HEK293T (cell line): ENCODE measurements around the gene GMDS.

Source experiments
- CTCF ChIA-PET: fragments of 350-600 bp; formaldehyde crosslinking; extraction: SDS; loops from one replicate; lab custom pipeline; 2021; ENCODE audit warnings: antibody characterized with exemption, inconsistent platforms; lab: Yijun Ruan, JAX
- POLR2A ChIA-PET: fragments of 350-600 bp; formaldehyde crosslinking; extraction: SDS; loops from one replicate; lab custom pipeline; 2020; ENCODE audit warnings: antibody characterized with exemption, inconsistent platforms; lab: Yijun Ruan, JAX
- DNase-seq: peaks from one replicate; pipeline ENCODE4 v3.0.0; 2012; ENCODE audit warnings: mixed read lengths; ENCODE audit errors: extremely low spot score
- ARNT ChIP-seq: fragments of 450-650 bp; IDR thresholded peaks from 2 replicates; pipeline ENCODE4 v1.6.1; 2017; ENCODE audit warnings: mild to moderate bottlenecking
- BHLHE40 ChIP-seq: fragments of 450-650 bp; IDR thresholded peaks from 2 replicates; pipeline ENCODE4 v1.6.1; 2016; ENCODE audit warnings: mild to moderate bottlenecking, moderate library complexity, borderline replicate concordance
- CTBP1 ChIP-seq: fragments of 450-650 bp; IDR thresholded peaks from 2 replicates; pipeline ENCODE4 v1.6.1; 2016; ENCODE audit warnings: borderline replicate concordance
- ELF4 ChIP-seq: fragments of 450-650 bp; IDR thresholded peaks from 2 replicates; pipeline ENCODE4 v1.6.1; 2017; ENCODE audit warnings: antibody characterized with exemption
- FOXA1 ChIP-seq: fragments of 450-650 bp; IDR thresholded peaks from 2 replicates; pipeline ENCODE4 v1.6.1; 2016; ENCODE audit warnings: mild to moderate bottlenecking
- FOXK2 ChIP-seq: fragments of 450-650 bp; IDR thresholded peaks from 2 replicates; pipeline ENCODE4 v1.6.1; 2016; ENCODE audit warnings: mild to moderate bottlenecking
- FOXM1 ChIP-seq: fragments of 450-650 bp; IDR thresholded peaks from 2 replicates; pipeline ENCODE4 v1.6.1; 2017; ENCODE audit warnings: mild to moderate bottlenecking, borderline replicate concordance
- HDGF ChIP-seq: fragments of 450-650 bp; IDR thresholded peaks from 2 replicates; pipeline ENCODE4 v1.6.1; 2017; ENCODE audit warnings: antibody characterized with exemption, borderline replicate concordance
- L3MBTL2 ChIP-seq: fragments of 450-650 bp; conservative IDR thresholded peaks from 2 replicates; pipeline ENCODE4 v1.6.1; 2016; ENCODE audit warnings: mild to moderate bottlenecking
- LEF1 ChIP-seq: fragments of 450-650 bp; IDR thresholded peaks from 2 replicates; pipeline ENCODE4 v1.6.1; 2017; ENCODE audit warnings: mild to moderate bottlenecking, borderline replicate concordance
- NFRKB ChIP-seq: fragments of 450-650 bp; IDR thresholded peaks from 2 replicates; pipeline ENCODE4 v1.6.1; 2016; ENCODE audit warnings: mild to moderate bottlenecking, moderate library complexity
- PKNOX1 ChIP-seq: fragments of 450-650 bp; IDR thresholded peaks from 2 replicates; pipeline ENCODE4 v1.6.1; 2016
- SP1 ChIP-seq: fragments of 450-650 bp; IDR thresholded peaks from 2 replicates; pipeline ENCODE4 v1.6.1; 2017
- SUZ12 ChIP-seq: fragments of 450-650 bp; IDR thresholded peaks from 2 replicates; pipeline ENCODE4 v1.6.1; 2016; ENCODE audit warnings: mild to moderate bottlenecking
- TARDBP ChIP-seq: fragments of 450-650 bp; IDR thresholded peaks from 2 replicates; pipeline ENCODE4 v1.6.1; 2016
- ZNF384 ChIP-seq: fragments of 450-650 bp; IDR thresholded peaks from 2 replicates; pipeline ENCODE4 v1.6.1; 2016

GMDS gene

GRCh38 chr6:1575210-1576041 is 670.0 kb downstream of the GMDS start:
- POLR2A ChIA-PET, result no interaction called here
- TF ChIP-seq L3MBTL2 (no peak), LEF1 (no peak), CTBP1 (no peak), SP1 (no peak)
- CTCF ChIA-PET, result no interaction called here
- no peak for DNase-seq

- TF ChIP-seq SUZ12 (no peak), L3MBTL2 (no peak), PKNOX1 (no peak), NFRKB (no peak), LEF1 (no peak), FOXA1 (no peak), CTBP1 (no peak), TARDBP (no peak), FOXK2 (no peak), HDGF (no peak), ZNF384 (no peak), SP1 (no peak), ARNT (no peak), ELF4 (no peak), FOXM1 (no peak), BHLHE40 (no peak)
- CTCF ChIA-PET, result interaction anchor here (0.6 kb wide), 1 partner anchor 873 kb away, joined by 4 read pairs; no protein-coding TSS in a partner anchor
- DNase-seq, result no peak
- POLR2A ChIA-PET, result no interaction called here
Observed at GRCh38 chr6:1574890-1575209, 670.6 kb downstream of the GMDS start.

GRCh38 chr6:1574083-1574761 is 671.2 kb downstream of the GMDS start:
- CTCF ChIA-PET, result interaction anchor here (0.6 kb wide), 1 partner anchor 872 kb away, joined by 4 read pairs; no protein-coding TSS in a partner anchor
- DNase-seq, result no peak
- POLR2A ChIA-PET, result no interaction called here
- TF ChIP-seq ARNT (no peak), FOXM1 (no peak)
